NOMO-1 treated with dmso at 0.1 percent for 144 hours (cell line): ENCODE data around the gene NQO2.
"Not testable (repeated sequence)": the region's sequence is repeated elsewhere in the genome, so short reads cannot be mapped to it uniquely, and the experiment has no call there.

Source experiments
- DNase-seq: peaks from one replicate; lab custom pipeline; 2025; ENCODE audit not compliant: unreplicated experiment; lab: John Stamatoyannopoulos, UW

Gene NQO2

GRCh38 chr6:3011592-3011991, 11.9 kb downstream of the NQO2 start:
- DNase-seq = no peak

- peak; percentile 59 for DNase-seq
Observed at GRCh38 chr6:3013486-3013885, 13.8 kb downstream of the NQO2 start.

GRCh38 chr6:3013901-3014674, 14.4 kb downstream of the NQO2 start:
- DNase-seq = no peak

- no peak for DNase-seq
Observed at GRCh38 chr6:3014675-3015066, 15.0 kb downstream of the NQO2 start.

GRCh38 chr6:3015144-3015543, 15.4 kb downstream of the NQO2 start:
- no peak for DNase-seq

GRCh38 chr6:3016473-3017280, 17.0 kb downstream of the NQO2 start:
- no peak for DNase-seq

GRCh38 chr6:3017304-3017703, 17.6 kb downstream of the NQO2 start:
- DNase-seq = no peak

- peak; percentile 40 for DNase-seq
Observed at GRCh38 chr6:3019065-3019464, 19.4 kb downstream of the NQO2 start.

- DNase-seq = no peak
Observed at GRCh38 chr6:3019749-3020320, 20.1 kb downstream of the NQO2 start.

GRCh38 chr6:3020976-3021598, 21.4 kb downstream of the NQO2 start:
- DNase-seq = not testable (repeated sequence)

GRCh38 chr6:3022765-3023662, 23.3 kb downstream of the NQO2 start:
- no peak for DNase-seq

- DNase-seq = peak; percentile 95
Observed at GRCh38 chr6:3023663-3024483, 24.2 kb downstream of the NQO2 start.

GRCh38 chr6:3026791-3027626, 27.3 kb downstream of the NQO2 start:
- DNase-seq = peak; percentile 85

GRCh38 chr6:3028156-3028555, 28.5 kb downstream of the NQO2 start:
- not testable (repeated sequence) for DNase-seq

- DNase-seq = no peak
Observed at GRCh38 chr6:3031857-3032640, 32.4 kb downstream of the NQO2 start.

GRCh38 chr6:3032986-3033385, 33.3 kb downstream of the NQO2 start:
- DNase-seq = no peak

GRCh38 chr6:3033652-3034051, 34.0 kb downstream of the NQO2 start:
- no peak for DNase-seq

GRCh38 chr6:3035397-3035796, 35.7 kb downstream of the NQO2 start:
- no peak for DNase-seq
